Skeletal muscle tissue (tissue), 4 donors: ENCODE measurements around the gene ITGA4. TPM values are rescaled to one million over a fixed set of nuclear protein-coding genes. Genes with fewer than 3 reads are reported as not detected.

Source experiments
- H3K27ac ChIP-seq: one replicate; pipeline ENCODE4 v1.7.0; 2013; ENCODE audit warnings: mild to moderate bottlenecking, low read depth, low read length, inconsistent platforms
- H3K27me3 ChIP-seq, 3 donors: one replicate each; pipeline ENCODE4 v1.7.0; 2013; ENCODE audit warnings: low read length in 3 of 3; ENCODE audit not compliant: control insufficient read depth in 3 of 3, insufficient read depth in 3 of 3
- H3K36me3 ChIP-seq, 3 donors: one replicate each; pipeline ENCODE4 v1.7.0; 2013; ENCODE audit warnings: low read length in 3 of 3; ENCODE audit not compliant: control insufficient read depth in 3 of 3, insufficient read depth in 3 of 3
- H3K4me1 ChIP-seq, 3 donors: one replicate each; pipeline ENCODE4 v1.7.0; 2013; ENCODE audit warnings: low read length in 3 of 3, mild to moderate bottlenecking in 3 of 3; ENCODE audit not compliant: control insufficient read depth in 3 of 3, insufficient read depth in 3 of 3
- H3K4me3 ChIP-seq, 3 donors: one replicate each; pipeline ENCODE4 v1.7.0; 2013; ENCODE audit warnings: low read length in 3 of 3
- H3K9ac ChIP-seq, 3 donors: one replicate each; pipeline ENCODE4 v1.7.0; 2013; ENCODE audit warnings: low read length in 3 of 3, mild to moderate bottlenecking in 3 of 3, moderate library complexity in 2 of 3, low read depth in 1 of 3
- H3K9me3 ChIP-seq, 3 donors: one replicate each; pipeline ENCODE4 v1.7.0; 2013; ENCODE audit warnings: low read length in 3 of 3; ENCODE audit not compliant: control insufficient read depth in 3 of 3
- total RNA-seq: library from RNA; depleted of rRNA; stranded (reverse); fragments of >200 nt; gene quantifications from one replicate; pipeline ENCODE4 v1.2.3, GENCODE V29; 2014
- donor health status: Osteomylitis.

Gene ITGA4
- 19.3 TPM for total RNA-seq

DNA sequence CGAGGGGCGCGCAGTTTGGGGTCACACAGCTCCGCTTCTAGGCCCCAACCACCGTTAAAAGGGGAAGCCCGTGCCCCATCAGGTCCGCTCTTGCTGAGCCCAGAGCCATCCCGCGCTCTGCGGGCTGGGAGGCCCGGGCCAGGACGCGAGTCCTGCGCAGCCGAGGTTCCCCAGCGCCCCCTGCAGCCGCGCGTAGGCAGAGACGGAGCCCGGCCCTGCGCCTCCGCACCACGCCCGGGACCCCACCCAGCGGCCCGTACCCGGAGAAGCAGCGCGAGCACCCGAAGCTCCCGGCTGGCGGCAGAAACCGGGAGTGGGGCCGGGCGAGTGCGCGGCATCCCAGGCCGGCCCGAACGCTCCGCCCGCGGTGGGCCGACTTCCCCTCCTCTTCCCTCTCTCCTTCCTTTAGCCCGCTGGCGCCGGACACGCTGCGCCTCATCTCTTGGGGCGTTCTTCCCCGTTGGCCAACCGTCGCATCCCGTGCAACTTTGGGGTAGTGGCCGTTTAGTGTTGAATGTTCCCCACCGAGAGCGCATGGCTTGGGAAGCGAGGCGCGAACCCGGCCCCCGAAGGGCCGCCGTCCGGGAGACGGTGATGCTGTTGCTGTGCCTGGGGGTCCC, at the start of gene ITGA4:
Gene ITGA4, plus strand, starts transcription at position 266 of the 620 bp plus-strand sequence. Its CDS starts 269 bp downstream, at position 535.
- Histone ChIP-seq H3K27ac (peak within 1 kb of the TSS; percentile 40), H3K27me3 (peaks cover 12 to 23% (median 14%) of the 10 kb centered on the region in 3 donors)

DNA sequence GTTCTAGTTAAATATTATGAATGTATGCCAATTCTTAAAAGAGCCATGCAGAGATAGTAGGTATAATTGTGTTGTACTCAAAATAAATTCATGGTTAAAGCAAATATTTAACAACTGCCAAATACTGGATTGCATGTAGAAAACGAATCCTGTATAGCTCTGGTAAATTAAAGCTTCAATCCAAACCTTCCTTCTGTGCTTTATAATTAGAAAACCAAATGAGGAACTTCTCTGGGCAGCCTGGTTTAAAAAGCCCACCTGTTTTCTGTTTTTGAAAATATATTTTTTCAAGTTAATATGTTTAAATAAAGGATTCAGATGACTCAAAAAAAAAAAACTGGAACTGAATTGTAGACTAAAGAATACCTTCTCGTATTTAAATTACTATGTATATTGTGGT, 48.3 kb upstream of the ITGA4 start:
- Histone ChIP-seq H3K4me1 (no peaks in the 10 kb centered on the region), H3K4me3 (no peak overlapping the region), H3K36me3 (no peaks in the 10 kb centered on the region), H3K9me3 (no peaks in the 10 kb centered on the region), H3K9ac (no peak overlapping the region), H3K27me3 (no peaks in the 10 kb centered on the region), H3K27ac (no peak overlapping the region)

More for the DNA sequence above, at the start of gene ITGA4:
- Histone ChIP-seq H3K36me3 (no peaks in the 10 kb centered on the region), H3K9ac (peak within 1 kb of the TSS; percentile 5 to 43 (median 25)), H3K9me3 (no peaks in the 10 kb centered on the region), H3K4me1 (peaks cover 5 to 13% (median 12%) of the 10 kb centered on the region in 3 donors), H3K4me3 (peak within 1 kb of the TSS; percentile 54 to 62 (median 62))

- Histone ChIP-seq H3K27ac (no peak overlapping the region), H3K4me3 (no peak overlapping the region), H3K4me1 (no peaks in the 10 kb centered on the region), H3K9me3 (no peaks in the 10 kb centered on the region), H3K27me3 (no peaks in the 10 kb centered on the region), H3K9ac (no peak overlapping the region), H3K36me3 (no peaks in the 10 kb centered on the region)
These were observed 45.9 kb upstream of the ITGA4 start for GRCh38 chr2:181411105-181411849.

- Histone ChIP-seq H3K9me3 (no peaks in the 10 kb centered on the region), H3K4me1 (no peaks in the 10 kb centered on the region), H3K4me3 (no peak overlapping the region), H3K27ac (no peak overlapping the region), H3K27me3 (no peaks in the 10 kb centered on the region), H3K36me3 (no peaks in the 10 kb centered on the region), H3K9ac (no peak overlapping the region)
These were observed 37.9 kb upstream of the ITGA4 start for GRCh38 chr2:181419129-181419855.

- H3K4me1 ChIP-seq = no peaks in the 10 kb centered on the region
- H3K9ac ChIP-seq = no peak overlapping the region
- no peak overlapping the region for H3K4me3 ChIP-seq
- H3K27ac ChIP-seq = no peak overlapping the region
- H3K9me3 ChIP-seq = no peaks in the 10 kb centered on the region
- H3K27me3 ChIP-seq = no peaks in the 10 kb centered on the region
- no peaks in the 10 kb centered on the region for H3K36me3 ChIP-seq
These were observed 36.7 kb upstream of the ITGA4 start for GRCh38 chr2:181420259-181421130.

- H3K9me3 ChIP-seq = no peaks in the 10 kb centered on the region
- no peaks in the 10 kb centered on the region for H3K4me1 ChIP-seq
- H3K27me3 ChIP-seq = no peaks in the 10 kb centered on the region
- H3K36me3 ChIP-seq = no peaks in the 10 kb centered on the region
- H3K27ac ChIP-seq = no peak overlapping the region
- H3K9ac ChIP-seq = no peak overlapping the region
- no peak overlapping the region for H3K4me3 ChIP-seq
These were observed 36.1 kb upstream of the ITGA4 start for GRCh38 chr2:181421131-181421458.

DNA sequence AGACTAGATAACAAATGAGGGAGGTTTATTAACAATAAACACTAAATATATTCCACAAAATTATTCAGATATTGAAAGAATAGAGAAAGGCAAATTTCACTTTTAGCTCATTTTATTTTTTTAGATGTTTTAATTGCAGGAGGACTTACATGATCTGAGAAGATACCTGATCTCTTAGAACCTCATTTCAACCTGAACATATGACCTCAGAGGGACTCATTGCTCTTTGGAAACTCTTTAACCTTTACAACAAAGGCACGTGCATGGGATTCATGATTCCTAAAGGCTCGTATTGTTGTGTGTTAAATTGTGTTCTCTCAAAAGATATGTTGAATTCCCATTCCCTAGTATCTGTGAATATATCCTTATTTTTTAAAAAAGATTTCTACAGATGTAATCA, 35.7 kb upstream of the ITGA4 start:
- Histone ChIP-seq H3K4me3 (no peak overlapping the region), H3K27me3 (no peaks in the 10 kb centered on the region), H3K9me3 (no peaks in the 10 kb centered on the region), H3K27ac (no peak overlapping the region), H3K4me1 (no peaks in the 10 kb centered on the region), H3K36me3 (no peaks in the 10 kb centered on the region), H3K9ac (no peak overlapping the region)

DNA sequence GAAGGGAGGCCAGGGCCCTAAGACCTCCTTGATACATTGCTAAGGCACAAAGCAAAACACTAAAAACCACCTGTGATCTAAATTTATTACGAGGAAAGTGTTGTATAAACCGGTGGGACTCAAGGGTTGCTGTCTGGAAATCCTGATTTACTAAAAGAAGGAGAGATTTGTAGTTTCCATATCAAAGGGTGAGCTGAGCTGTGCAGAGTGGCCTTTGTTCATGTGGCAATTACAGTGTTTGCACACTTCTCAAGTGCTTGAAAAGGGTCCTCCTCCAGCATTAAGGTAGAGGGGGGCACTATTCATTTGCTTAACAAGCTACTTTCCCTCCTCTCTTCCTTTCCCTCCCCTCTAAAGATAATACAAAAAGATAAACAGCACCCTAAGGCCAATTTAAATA, 30.5 kb upstream of the ITGA4 start:
- Histone ChIP-seq H3K36me3 (no peaks in the 10 kb centered on the region), H3K9ac (no peak overlapping the region)

DNA sequence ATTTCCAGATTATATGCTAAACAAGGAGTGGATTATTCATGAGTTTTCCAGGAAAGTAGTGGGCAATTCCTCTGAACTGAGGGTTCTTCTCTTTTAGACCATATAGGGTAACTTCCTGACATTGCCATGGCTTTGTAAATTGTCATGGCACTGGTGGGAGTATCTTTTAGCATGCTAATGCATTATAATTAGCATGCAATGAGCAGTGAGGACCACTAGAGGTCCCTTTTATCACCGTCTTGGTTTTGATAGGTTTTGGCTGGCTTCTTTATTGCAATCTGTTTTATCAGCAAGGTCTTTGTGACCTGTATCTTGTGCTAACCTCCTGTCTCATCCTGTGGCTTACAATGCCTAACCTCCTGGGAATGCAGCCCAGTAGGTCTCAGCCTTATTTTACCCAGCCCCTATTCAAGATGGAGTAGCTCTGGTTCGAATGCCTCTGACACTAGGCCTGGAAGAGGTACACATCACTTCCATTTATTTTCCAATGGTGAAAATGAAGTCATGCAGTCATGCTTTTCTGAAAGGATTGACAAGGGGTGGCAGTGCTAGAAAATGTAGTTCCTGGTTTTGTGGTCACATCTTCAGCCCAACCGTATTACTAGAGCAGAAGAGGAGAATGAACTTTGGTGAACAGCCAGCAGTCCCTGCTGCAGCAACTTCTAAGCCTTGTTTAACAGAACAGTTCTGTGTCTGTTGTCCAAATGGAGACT, 26.6 kb upstream of the ITGA4 start:
- H3K27me3 ChIP-seq = no peaks in the 10 kb centered on the region
- no peaks in the 10 kb centered on the region for H3K9me3 ChIP-seq
- no peak overlapping the region for H3K4me3 ChIP-seq
- no peak overlapping the region for H3K27ac ChIP-seq
- no peaks in the 10 kb centered on the region for H3K4me1 ChIP-seq
- no peaks in the 10 kb centered on the region for H3K36me3 ChIP-seq
- no peak overlapping the region for H3K9ac ChIP-seq

More for the DNA sequence above, 30.5 kb upstream of the ITGA4 start:
- Histone ChIP-seq H3K27ac (no peak overlapping the region), H3K27me3 (no peaks in the 10 kb centered on the region), H3K4me3 (no peak overlapping the region), H3K9me3 (no peaks in the 10 kb centered on the region), H3K4me1 (no peaks in the 10 kb centered on the region)
